HEK293 (cell line): Measurements from ENCODE around the gene DHDH.

Source experiments
- MEIS1 ChIP-seq: sonication (generic); formaldehyde crosslinking; IDR thresholded peaks from 2 replicates; pipeline ENCODE4 v1.8.1; 2022; ENCODE audit warnings: missing genetic modification reagents, mild to moderate bottlenecking, borderline replicate concordance
- PRDM1 ChIP-seq: fragments of 450-650 bp; formaldehyde crosslinking; IDR thresholded peaks from 2 replicates; pipeline ENCODE4; 2016; ENCODE audit warnings: missing biosample characterization, missing genetic modification characterization
- YY1 ChIP-seq: fragments of 450-650 bp; formaldehyde crosslinking; IDR thresholded peaks from 2 replicates; pipeline ENCODE4 v1.5.1; 2018; ENCODE audit warnings: missing biosample characterization, missing genetic modification characterization
- ZFP37 ChIP-seq: fragments of 450-650 bp; formaldehyde crosslinking; IDR thresholded peaks from 2 replicates; pipeline ENCODE4 v1.5.1; 2016; ENCODE audit warnings: missing biosample characterization, missing genetic modification characterization
- ZNF146 ChIP-seq: fragments of 450-650 bp; formaldehyde crosslinking; IDR thresholded peaks from 2 replicates; pipeline ENCODE4 v1.5.1; 2016; ENCODE audit warnings: missing biosample characterization, missing genetic modification characterization
- ZNF148 ChIP-seq: fragments of 450-650 bp; formaldehyde crosslinking; IDR thresholded peaks from 2 replicates; pipeline ENCODE4 v1.5.0; 2017; ENCODE audit warnings: missing biosample characterization, missing genetic modification characterization, borderline replicate concordance
- ZNF274 ChIP-seq, 2 experiments: fragments of 200-500 bp in 1 of 2; fragments of 450-650 bp in 1 of 2; sonication (Bioruptor generic) in 1 of 2; formaldehyde crosslinking in 1 of 2; IDR thresholded peaks; 2 replicates each; pipeline versions ENCODE4 v1.5.1 to v1.6.1; 2014 to 2016; ENCODE audit warnings: borderline replicate concordance in 1 of 2, inconsistent platforms in 1 of 2, low read length in 1 of 2, missing biosample characterization in 1 of 2, missing genetic modification characterization in 1 of 2
- ZNF521 ChIP-seq: fragments of 450-650 bp; formaldehyde crosslinking; IDR thresholded peaks from 2 replicates; pipeline ENCODE4 v1.5.1; 2017; ENCODE audit warnings: missing biosample characterization, mild to moderate bottlenecking, missing genetic modification characterization
- ZNF658 ChIP-seq: fragments of 450-650 bp; formaldehyde crosslinking; IDR thresholded peaks from 2 replicates; pipeline ENCODE4; 2016; ENCODE audit warnings: missing biosample characterization, missing genetic modification characterization
- ZNF664 ChIP-seq: fragments of 450-650 bp; formaldehyde crosslinking; IDR thresholded peaks from 2 replicates; pipeline ENCODE4 v1.5.1; 2016; ENCODE audit warnings: missing biosample characterization, missing genetic modification characterization
- ZSCAN30 ChIP-seq: fragments of 450-650 bp; IDR thresholded peaks from 2 replicates; pipeline ENCODE4 v1.5.1; 2018; ENCODE audit warnings: missing biosample characterization, mild to moderate bottlenecking, missing genetic modification characterization, moderate library complexity
- TF ChIP-seq, protein P1 (sequence below): fragments of 450-650 bp; formaldehyde crosslinking; IDR thresholded peaks from 2 replicates; pipeline ENCODE4 v1.5.1; 2016; ENCODE audit warnings: missing biosample characterization, missing genetic modification characterization
- TF ChIP-seq, protein P2 (sequence below): fragments of 450-650 bp; formaldehyde crosslinking; conservative IDR thresholded peaks from 2 replicates; pipeline ENCODE4 v1.5.1; 2016; ENCODE audit warnings: low read depth, missing biosample characterization, missing genetic modification characterization

DNA sequence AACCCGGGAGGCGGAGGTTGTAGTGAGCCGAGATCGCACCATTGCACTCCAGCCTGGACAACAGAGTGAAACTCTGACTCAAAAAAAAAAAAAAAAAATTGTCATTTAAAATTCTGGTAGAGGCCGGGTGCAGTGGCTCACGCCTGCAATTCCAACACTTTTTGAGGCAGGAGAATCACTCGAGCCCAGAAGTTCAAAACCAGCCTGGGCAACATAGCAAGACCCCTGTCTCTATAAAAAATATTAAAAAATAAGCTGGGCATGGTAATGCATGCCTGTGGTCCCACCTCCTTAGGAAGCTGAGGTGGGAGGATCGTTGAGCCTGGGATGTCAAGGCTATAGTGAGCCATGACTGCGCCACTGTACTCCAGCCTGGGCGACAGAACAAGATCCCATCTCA, 27.2 kb upstream of the DHDH start:
- TF ChIP-seq, protein P1, sequence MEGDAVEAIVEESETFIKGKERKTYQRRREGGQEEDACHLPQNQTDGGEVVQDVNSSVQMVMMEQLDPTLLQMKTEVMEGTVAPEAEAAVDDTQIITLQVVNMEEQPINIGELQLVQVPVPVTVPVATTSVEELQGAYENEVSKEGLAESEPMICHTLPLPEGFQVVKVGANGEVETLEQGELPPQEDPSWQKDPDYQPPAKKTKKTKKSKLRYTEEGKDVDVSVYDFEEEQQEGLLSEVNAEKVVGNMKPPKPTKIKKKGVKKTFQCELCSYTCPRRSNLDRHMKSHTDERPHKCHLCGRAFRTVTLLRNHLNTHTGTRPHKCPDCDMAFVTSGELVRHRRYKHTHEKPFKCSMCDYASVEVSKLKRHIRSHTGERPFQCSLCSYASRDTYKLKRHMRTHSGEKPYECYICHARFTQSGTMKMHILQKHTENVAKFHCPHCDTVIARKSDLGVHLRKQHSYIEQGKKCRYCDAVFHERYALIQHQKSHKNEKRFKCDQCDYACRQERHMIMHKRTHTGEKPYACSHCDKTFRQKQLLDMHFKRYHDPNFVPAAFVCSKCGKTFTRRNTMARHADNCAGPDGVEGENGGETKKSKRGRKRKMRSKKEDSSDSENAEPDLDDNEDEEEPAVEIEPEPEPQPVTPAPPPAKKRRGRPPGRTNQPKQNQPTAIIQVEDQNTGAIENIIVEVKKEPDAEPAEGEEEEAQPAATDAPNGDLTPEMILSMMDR (tag by site-specific recombination) = no peak
- no peak for TF ChIP-seq MEIS1 (CRISPR knock-in tag)
- no peak for TF ChIP-seq ZNF274 (IDR thresholded peaks at IDR 0.05; ENCODE audit: low read length)
- TF ChIP-seq ZNF274 (tag by site-specific recombination; IDR thresholded peaks at IDR 0.05; ENCODE audit: borderline replicate concordance) = no peak
- TF ChIP-seq ZSCAN30 (tag by site-specific recombination) = no peak
- TF ChIP-seq ZNF148 (tag by site-specific recombination) = no peak
- TF ChIP-seq YY1 = no peak
- TF ChIP-seq ZFP37 (tag by site-specific recombination) = no peak
- no peak for TF ChIP-seq PRDM1 (tag by site-specific recombination)
- no peak for TF ChIP-seq ZNF521
- TF ChIP-seq ZNF146 (tag by site-specific recombination) = no peak
- no peak for TF ChIP-seq ZNF658 (tag by site-specific recombination)
- TF ChIP-seq, protein P2, sequence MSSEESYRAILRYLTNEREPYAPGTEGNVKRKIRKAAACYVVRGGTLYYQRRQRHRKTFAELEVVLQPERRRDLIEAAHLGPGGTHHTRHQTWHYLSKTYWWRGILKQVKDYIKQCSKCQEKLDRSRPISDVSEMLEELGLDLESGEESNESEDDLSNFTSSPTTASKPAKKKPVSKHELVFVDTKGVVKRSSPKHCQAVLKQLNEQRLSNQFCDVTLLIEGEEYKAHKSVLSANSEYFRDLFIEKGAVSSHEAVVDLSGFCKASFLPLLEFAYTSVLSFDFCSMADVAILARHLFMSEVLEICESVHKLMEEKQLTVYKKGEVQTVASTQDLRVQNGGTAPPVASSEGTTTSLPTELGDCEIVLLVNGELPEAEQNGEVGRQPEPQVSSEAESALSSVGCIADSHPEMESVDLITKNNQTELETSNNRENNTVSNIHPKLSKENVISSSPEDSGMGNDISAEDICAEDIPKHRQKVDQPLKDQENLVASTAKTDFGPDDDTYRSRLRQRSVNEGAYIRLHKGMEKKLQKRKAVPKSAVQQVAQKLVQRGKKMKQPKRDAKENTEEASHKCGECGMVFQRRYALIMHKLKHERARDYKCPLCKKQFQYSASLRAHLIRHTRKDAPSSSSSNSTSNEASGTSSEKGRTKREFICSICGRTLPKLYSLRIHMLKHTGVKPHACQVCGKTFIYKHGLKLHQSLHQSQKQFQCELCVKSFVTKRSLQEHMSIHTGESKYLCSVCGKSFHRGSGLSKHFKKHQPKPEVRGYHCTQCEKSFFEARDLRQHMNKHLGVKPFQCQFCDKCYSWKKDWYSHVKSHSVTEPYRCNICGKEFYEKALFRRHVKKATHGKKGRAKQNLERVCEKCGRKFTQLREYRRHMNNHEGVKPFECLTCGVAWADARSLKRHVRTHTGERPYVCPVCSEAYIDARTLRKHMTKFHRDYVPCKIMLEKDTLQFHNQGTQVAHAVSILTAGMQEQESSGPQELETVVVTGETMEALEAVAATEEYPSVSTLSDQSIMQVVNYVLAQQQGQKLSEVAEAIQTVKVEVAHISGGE (tag by site-specific recombination) = no peak
- no peak for TF ChIP-seq ZNF664 (tag by site-specific recombination)
